ENCODE measurements around the gene KIF3B.
A peak's percentile ranks its signal among the peaks of the same experiment; 100 is the strongest.
"Not testable (repeated sequence)": the region's sequence is repeated elsewhere in the genome, so short reads cannot be mapped to it uniquely, and the experiment has no call there.

KIF3B gene

DNA sequence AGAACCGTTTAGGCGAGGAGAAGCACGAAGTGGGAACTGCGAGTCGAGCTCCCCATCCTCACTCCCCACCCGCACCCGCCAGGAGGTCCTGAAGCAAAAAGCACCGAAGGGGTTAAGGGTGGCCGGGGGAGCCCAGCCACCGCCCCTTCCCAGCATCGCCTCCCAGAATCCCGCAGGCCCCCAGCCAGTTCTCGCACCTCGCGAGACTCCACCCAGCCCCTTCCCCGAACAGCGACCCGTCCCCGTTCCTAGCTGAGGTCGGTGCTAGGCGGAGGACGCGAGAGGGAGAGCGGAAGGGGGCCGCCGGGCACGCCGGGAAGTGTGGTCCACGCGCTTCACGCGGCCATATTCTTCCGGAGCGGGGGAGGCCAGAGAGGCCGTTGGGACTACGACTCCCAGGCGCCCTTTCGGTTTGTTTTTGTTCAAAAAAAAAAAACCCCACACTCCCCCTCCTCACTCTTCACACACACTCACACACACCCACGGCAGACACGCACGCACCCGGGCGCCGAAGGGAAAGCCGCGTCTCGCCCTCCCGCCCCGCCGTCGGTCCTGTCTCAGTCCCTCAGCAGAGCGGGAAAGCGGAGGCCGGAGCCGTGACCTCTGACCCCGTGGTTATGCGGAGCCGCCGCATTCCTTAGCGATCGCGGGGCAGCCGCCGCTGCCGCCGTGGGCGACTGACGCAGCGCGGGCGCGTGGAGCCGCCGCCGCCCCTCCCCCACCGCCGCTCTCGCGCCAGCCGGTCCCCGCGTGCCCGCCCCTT is 80.6 kb downstream of the KIF3B start, which contains the start of gene ASXL1:
Gene ASXL1, plus strand, starts transcription at position 463 of the 763 bp plus-strand sequence. CDS start 445 bp downstream, outside the sequence.
- peak; percentile 96 for DNase-seq

DNA sequence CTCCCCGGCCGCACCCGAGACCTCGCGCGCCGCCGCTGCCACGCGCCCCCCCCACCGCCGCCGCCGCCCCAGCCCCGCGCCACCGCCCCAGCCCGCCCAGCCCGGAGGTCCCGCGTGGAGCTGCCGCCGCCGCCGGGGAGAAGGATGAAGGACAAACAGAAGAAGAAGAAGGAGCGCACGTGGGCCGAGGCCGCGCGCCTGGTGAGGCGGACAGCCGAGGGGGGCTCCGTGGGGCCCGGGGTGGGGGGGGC is 81.1 kb downstream of the KIF3B start:
- no peak for DNase-seq

DNA sequence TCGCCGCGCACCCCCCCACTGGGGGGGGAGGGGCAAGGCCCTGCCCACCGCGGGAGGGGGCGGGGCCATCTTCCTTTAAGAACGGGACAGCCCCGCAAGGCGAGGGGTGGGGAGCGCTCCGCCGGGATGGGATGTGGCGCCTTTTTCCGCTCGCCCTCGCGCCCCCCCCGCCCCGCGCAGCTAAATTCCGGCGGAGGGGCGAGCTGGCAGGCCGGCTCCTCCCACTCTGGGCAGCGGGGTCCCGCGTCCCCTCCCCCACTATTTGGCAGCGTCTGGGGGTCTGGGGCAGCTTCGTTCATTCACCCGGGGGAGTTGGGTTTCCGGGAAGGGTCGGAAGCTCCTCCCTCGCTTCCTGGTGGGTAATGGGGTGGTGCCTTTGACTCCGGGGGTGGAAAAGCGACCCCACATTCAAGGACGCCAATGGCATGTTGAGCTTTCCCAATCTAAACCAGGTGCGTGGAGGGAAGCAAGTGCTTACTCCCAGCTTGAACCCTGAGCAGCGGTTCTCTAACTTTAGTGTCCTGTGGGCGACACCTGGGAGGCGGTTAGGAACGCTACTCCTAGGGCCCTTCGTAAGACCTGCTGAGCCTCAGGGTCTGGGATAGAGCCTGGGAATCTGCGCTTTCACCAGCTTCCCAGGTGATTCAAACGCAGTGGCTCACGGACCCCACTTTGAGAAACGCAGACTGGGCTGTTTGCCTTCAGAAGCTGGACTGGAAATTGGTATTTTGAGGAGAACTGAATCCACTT is 81.6 kb downstream of the KIF3B start:
- DNase-seq, result peak; percentile 77

DNA sequence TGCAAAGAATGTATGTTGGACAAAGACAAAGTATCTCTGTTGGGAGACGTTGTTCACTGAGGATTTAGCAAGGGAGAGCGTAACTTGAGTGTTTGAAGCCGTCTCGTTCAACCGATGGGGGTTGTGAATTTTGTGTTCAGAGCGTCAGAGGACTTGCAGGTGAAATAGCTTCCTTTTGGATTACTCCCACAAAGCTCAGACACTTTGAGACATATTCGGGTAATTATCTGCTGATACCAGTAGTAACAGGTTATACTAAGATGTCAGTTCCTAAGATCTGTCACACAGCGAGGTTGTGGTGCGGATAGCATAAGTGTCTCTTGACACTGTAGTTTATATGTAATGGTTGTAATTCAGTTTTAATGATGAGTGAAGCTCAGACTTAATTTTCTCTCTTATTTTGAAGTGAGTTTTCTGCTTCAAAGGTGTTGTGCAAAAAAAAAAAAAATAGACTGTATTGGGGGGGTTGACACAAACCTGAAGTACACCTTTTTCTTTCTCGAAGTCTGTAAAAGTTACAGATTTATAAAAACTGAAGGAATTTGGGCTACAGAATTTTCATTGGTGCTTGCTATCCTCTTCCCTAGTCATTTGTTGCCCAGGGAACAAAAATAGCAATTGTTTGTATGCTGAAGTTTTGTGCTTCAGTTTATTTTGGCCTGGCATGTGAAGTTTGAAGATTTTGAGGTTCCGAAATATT is 82.3 kb downstream of the KIF3B start:
- DNase-seq, result peak; percentile 23

DNA sequence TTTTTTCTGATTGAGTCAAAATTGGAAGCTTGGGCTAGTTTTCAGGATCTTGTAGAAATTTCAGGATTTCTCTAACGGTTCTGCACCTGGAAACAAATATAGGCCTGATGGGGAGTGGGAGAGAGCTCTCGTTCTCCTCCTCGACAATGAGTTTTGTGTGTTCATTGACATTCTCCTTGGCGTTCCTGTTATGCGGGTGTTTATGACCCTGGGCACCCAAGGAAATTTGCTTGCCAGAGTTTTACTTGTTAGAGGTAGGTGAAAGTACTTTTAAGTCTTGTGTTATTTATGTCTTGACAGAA is 82.8 kb downstream of the KIF3B start:
- DNase-seq, result no peak

DNA sequence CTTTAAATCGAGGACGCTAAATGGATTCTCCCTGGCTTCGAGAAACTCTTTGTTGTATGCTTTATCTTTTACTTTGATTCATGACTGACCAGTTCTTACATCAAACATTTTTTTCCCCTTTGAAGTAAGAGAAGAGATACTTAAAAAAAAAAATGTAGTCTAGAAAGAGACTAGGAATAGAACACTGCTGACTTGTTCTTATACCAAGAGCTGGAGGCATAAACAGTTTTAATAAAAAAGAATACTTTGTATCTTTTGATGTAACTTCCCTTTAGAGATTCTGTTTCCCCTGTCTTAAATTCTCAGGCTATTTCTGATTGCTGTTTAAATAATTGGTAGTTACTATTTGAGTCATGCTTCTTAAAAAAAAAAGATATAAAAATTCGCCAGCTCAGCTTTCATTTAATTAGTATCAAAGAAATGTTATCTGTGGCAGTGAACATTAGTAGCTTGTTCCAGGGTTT is 85.5 kb downstream of the KIF3B start:
- DNase-seq, result peak; percentile 28

DNA sequence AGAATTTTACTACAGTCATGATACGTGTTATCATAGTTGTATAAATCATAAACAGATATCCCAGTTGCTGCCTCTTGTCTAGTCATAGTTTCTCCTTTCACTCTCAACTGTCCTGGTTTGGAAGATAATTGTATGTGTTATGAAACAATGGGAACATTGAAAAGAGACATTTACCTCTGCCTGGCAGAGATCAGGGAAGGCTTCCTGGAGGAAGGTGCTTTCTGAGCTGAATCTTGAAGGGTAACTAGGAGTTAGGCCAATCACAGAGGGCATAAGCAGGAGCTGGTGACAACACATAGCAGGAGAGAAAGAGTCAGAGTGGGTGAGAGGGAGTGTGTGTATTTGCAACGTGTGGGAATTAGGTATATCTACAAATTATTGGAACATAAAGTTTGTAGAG is 86.0 kb downstream of the KIF3B start:
- DNase-seq, result no peak

DNA sequence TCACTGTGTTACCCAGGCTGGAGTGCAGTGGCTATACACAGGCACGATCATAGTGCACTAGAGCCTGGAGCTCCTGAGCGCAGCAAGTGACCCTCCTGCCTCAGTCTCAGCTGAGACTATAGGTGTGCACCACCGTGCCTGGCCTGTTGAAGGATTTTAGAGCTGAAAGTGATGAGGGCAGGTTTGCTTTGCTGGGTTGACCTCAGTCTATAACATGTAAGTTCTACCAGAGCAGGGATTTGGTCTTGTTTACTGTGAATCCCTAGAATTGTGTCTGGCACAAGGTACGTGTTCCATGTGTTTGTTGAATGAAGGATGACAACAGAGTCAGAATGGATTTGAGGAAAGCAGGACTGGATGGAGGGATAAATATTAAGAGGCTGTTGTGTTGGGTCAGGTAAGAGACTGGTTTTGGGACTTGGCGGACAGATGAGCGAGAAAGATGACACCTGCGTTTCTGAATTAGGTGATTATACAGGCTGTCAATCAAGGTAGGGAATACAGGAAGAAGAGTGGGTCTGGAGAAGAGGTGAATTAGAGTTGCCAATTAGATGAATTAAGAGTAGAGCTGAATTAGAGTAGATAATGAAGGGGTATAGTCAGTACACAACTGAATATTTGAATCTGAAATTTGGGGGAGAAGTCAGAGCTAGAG is 87.2 kb downstream of the KIF3B start:
- DNase-seq, result no peak

DNA sequence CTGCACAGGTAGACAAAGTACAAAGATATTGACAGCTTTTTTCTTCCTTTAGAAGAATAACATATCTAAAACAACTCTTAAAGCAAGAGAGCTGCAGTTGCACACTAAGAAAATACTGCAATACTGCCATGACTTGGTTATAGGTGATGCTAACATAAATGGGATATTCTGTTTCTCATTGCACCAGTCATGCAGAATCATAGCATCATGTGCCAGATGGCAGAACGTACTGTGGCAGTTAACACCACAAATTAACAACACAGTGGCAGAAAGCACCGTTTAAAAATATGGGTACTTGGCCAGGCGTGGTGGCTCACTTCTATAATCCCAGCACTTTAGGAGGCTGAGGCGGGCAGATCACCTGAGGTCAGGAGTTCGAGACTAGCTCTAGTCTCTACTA is 88.1 kb downstream of the KIF3B start:
- DNase-seq, result no peak

DNA sequence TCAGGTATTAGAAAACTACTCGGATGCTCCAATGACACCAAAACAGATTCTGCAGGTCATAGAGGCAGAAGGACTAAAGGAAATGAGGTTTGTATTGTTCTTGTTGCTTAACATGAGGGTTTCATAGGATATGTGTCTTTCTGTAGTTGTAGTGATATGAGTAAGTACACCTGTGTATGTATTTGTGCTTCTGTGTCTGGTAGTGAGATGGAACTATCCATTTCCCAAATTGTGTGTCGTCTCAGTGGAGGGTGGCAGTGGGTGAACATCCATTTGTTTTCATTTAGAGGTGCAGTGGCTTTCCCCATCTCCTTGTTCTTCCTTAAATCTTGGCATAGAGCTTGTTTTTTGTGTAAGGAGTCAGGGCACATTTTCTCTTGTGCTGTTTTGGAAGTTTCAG is 88.9 kb downstream of the KIF3B start:
- DNase-seq, result no peak

DNA sequence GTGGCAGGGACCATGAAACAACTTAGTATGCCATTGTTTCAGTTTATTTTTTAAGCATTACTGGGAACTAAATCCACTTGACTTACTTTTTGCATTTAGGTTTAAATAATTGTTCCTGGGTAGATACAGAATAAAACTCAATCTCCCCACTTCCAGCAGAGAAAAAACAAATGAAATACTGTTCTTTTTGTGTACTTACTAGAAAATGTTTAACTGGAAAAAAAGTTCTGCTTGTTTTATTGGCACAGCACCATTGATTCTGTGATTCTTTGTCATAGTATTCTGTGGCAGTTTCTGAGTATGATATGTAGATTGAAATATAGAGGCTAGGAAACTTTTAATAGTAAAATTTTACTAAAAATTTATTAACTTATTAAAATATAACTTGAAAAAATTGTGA is 90.9 kb downstream of the KIF3B start:
- no peak for DNase-seq

DNA sequence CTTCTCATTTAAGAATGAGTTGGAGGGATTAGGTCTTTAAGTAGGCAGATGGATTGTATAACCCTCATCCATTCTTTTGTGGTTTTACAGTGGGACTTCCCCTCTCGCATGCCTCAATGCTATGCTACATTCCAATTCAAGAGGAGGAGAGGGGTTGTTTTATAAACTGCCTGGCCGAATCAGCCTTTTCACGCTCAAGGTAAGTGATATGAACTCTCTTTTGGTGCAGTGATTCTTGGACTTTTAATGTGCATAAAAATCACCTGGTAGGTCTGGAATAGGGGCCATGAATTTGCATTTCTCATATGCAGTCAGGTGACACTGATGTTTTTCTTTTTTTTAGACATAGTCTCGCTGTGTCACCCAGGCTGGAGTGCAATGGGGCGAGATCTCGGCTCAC is 91.5 kb downstream of the KIF3B start:
- DNase-seq, result no peak

DNA sequence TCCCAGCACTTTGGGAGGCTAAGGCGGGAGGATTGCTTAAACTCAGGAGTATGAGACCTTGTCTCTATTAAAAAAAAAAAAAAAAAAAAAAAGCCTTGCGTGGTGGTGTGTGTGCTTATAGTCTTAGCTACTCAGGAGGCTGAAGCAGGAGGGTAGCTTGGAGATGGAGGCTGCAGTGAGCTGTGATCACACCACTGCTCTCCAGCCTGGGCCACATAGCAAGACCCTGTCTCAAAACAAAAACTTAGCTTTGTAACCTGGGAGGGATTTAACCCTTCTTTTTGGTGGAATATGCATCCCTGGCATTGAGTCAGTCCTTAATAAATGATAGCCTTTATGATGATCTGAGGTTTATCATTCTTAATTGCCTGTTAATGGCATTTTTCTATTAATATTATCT is 93.4 kb downstream of the KIF3B start:
- no peak for DNase-seq

DNA sequence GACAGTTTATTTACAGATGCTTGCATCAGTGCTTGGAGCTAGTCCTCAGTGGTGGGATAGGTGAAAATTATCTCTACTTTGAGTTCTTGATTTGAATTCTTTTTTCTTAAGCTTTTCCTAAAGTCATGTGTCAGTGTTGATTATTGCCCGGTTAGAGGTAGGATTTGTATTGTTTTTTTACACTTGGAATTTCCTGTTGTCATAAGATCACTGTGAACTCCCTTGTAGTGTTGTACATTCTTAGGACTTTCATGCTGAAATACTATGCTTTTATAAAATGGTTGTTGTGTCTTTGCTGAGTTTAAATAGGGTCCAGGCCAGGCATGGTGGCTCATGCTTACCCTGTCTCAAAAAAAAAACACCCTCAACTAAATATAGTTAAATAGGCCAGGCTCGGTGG is 101.0 kb downstream of the KIF3B start:
- DNase-seq, result no peak

DNA sequence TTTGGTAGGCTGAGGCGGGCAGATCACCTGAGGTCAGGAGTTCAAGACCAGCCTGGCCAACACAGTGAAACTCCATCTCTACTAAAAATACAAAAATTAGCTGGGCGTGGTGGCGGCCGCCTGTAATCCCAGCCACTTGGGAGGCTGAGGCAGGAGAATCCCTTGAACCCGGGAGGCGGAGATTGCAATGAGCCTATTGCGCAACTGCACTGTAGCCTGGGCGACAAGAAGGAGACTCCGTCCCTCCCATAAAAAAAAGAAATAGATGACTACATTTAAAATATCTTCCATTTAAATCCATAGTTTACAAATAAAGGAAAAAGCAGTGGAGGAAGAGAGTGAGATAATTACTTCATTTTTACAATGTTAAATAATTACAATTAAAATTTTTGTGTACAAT is 102.6 kb downstream of the KIF3B start:
- DNase-seq, result not testable (repeated sequence)

DNA sequence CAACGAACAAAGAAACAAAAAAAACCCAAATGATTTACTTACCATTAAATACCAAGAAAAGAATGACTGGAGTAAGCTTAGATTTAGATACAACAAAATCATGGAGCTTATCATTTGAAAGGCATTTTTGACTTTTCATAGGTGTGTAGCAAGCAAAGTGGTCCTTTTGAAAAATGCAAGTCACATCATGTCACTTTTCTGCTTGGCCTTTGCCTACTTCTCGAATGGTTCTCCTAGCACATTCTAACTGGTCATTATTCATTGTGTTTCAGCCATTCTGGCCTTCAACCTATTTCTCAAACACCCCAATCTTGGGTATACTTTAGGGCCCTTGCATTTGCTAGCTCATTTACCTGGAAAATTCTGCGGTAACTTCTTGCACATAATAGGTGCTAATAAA is 103.3 kb downstream of the KIF3B start:
- DNase-seq, result no peak

DNA sequence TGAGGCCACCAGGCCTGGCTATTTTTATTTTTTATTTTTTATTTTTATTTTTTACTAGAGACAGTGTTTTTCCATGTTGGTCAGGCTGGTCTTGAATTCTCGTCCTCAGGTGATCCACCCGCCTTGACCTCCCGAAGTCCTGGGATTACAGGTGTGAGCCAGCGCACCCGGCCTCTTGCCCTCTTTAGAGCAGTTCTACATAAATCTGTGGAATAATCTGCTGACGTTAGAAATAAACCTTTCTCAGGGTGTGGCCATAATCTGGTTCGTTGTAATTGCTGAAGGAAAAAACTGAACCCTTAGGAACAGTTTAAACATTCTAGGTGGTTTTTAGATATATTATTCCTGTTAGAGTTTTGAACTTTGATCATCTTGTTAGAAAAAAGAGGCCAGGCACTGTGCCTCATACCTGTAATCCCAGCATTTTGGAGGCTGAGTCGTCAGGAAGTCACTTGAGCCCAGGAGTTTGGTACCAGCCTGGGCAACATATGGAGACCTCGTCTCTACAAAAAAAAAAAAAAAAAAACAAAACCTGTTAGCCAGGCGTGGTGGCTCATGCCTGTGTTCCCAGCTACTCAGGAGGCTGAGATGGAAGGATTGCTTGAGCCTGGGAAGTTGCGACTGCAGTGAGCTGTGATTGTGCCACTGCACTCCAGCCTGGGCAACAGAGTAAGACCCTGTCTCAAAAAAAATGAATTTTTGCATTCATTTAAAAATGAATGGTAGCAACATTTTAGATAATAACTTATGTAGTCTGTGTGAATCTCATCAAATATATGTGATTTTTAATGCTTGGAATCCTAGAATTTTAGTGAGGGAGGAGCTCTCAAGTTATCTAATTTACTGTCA is 104.9 kb downstream of the KIF3B start:
- no peak for DNase-seq

DNA sequence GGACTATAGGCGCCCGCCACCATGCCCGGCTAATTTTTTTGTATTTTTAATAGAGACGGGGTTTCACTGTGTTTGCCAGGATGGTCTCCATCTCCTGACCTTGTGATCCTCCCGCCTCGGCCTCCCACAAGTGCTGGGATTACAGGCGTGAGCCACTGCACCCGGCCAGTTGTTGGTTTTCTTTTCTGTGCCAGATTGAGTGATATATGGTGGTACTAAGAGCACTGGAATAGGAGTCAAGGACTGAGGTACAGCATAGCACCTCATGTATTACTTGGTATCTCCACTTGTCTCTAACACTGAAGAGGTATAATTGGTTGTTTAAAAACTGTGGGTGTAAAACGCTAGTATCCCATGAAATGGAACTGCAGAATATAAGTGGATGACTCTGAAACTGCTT is 106.0 kb downstream of the KIF3B start:
- DNase-seq, result not testable (repeated sequence)

Measured in CD4-positive, alpha-beta T cell treated with Interleukin-12 subunit alpha and Interleukin-12 subunit beta, for 1 hour (primary cell).